Measurements from ENCODE around the gene CCNB1IP1.

The CCNB1IP1 gene

DNA sequence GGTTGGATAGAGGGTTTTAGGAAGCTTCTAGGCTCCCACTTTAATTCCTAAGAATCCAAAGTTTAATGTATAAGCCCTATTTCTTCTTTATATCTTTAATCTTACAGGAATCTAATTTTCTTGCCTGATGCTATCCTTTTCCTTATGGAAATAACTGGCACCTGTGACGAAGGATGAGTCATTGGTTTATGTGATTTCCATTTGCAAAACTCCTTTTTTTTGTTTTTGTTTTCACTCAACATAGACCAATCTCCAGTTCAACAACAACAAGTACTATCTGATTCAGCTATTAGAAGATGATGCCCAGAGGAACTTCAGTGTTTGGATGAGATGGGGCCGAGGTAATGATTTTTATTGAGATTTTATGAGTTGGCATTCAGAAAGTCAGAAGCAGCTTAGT, 17.2 kb upstream of the CCNB1IP1 start:
- Histone ChIP-seq H3K4me3 (ENCODE audit: low read length, poor library complexity, severe bottlenecking) (no peak overlapping the region), H4K20me1 (ENCODE audit: insufficient read depth, low read length, poor library complexity, severe bottlenecking) (no peaks in the 10 kb centered on the region), H3K27me3 (ENCODE audit: insufficient read depth, low read length, poor library complexity, severe bottlenecking) (no peaks in the 10 kb centered on the region), H3K9me2 (replicated peaks; ENCODE audit: low read depth, low read length) (no peaks in the 10 kb centered on the region), H3K4me1 (ENCODE audit: insufficient read depth, low read length, poor library complexity, severe bottlenecking) (peaks cover 4% of the 10 kb centered on the region), H3K36me3 (ENCODE audit: insufficient read depth, low read length) (peaks cover 60% of the 10 kb centered on the region), H3F3A (ENCODE audit: low read depth) (0 out of 2 replicates have a peak, but pooled peaks cover 2% of the 10 kb centered on the region), H3K9me3 (ENCODE audit: insufficient read depth, low read depth, low read length) (no peaks in the 10 kb centered on the region), H3K4me2 (ENCODE audit: low read depth, low read length, poor library complexity, severe bottlenecking) (no peak overlapping the region), H2AFZ (ENCODE audit: low read length) (no peak overlapping the region), H3K79me2 (ENCODE audit: insufficient read depth, low read length) (peaks cover 13% of the 10 kb centered on the region; the same call in 1 of the 2 replicates), H3K9ac (ENCODE audit: low read depth, low read length, poor library complexity, severe bottlenecking) (no peak overlapping the region)
- TF ChIP-seq EZH2phosphoT487 (IDR thresholded peaks at IDR 0.05; ENCODE audit: borderline replicate concordance) (no peak), CTCF (conservative IDR thresholded peaks at IDR 0.05; ENCODE audit: low read length) (no peak)

- H3K79me2 ChIP-seq (ENCODE audit: insufficient read depth, low read length) = peaks cover 32% of the 10 kb centered on the region
- no peak overlapping the region for H3K9ac ChIP-seq (ENCODE audit: low read depth, low read length, poor library complexity, severe bottlenecking)
- peaks cover 18% of the 10 kb centered on the region for H3K4me1 ChIP-seq (ENCODE audit: insufficient read depth, low read length, poor library complexity, severe bottlenecking)
- H4K20me1 ChIP-seq (ENCODE audit: insufficient read depth, low read length, poor library complexity, severe bottlenecking) = no peaks in the 10 kb centered on the region
- no peak overlapping the region for H2AFZ ChIP-seq (ENCODE audit: low read length)
- H3K36me3 ChIP-seq (ENCODE audit: insufficient read depth, low read length) = peaks cover 39% of the 10 kb centered on the region
- peaks cover 4% of the 10 kb centered on the region for H3F3A ChIP-seq (ENCODE audit: low read depth)
- H3K9me2 ChIP-seq (replicated peaks; ENCODE audit: low read depth, low read length) = no peaks in the 10 kb centered on the region
- H3K27me3 ChIP-seq (ENCODE audit: insufficient read depth, low read length, poor library complexity, severe bottlenecking) = no peaks in the 10 kb centered on the region
- no peaks in the 10 kb centered on the region for H3K9me3 ChIP-seq (ENCODE audit: insufficient read depth, low read depth, low read length)
- H3K4me2 ChIP-seq (ENCODE audit: low read depth, low read length, poor library complexity, severe bottlenecking) = no peak overlapping the region
- TF ChIP-seq CTCF (conservative IDR thresholded peaks at IDR 0.05; ENCODE audit: low read length) = no peak
- TF ChIP-seq EZH2phosphoT487 (IDR thresholded peaks at IDR 0.05; ENCODE audit: borderline replicate concordance) = no peak
- H3K4me3 ChIP-seq (ENCODE audit: low read length, poor library complexity, severe bottlenecking) = no peak overlapping the region
These were observed 14.7 kb upstream of the CCNB1IP1 start for GRCh38 chr14:20347747-20348146.

- Histone ChIP-seq H3K9ac (ENCODE audit: low read depth, low read length, poor library complexity, severe bottlenecking) (no peak overlapping the region), H3K4me3 (ENCODE audit: low read length, poor library complexity, severe bottlenecking) (no peak overlapping the region), H3K4me2 (ENCODE audit: low read depth, low read length, poor library complexity, severe bottlenecking) (no peak overlapping the region), H3K4me1 (ENCODE audit: insufficient read depth, low read length, poor library complexity, severe bottlenecking) (peaks cover 21% of the 10 kb centered on the region), H3K79me2 (ENCODE audit: insufficient read depth, low read length) (peaks cover 32% of the 10 kb centered on the region), H3K27me3 (ENCODE audit: insufficient read depth, low read length, poor library complexity, severe bottlenecking) (no peaks in the 10 kb centered on the region), H2AFZ (ENCODE audit: low read length) (no peak overlapping the region), H3F3A (ENCODE audit: low read depth) (peaks cover 9% of the 10 kb centered on the region), H4K20me1 (ENCODE audit: insufficient read depth, low read length, poor library complexity, severe bottlenecking) (no peaks in the 10 kb centered on the region), H3K9me3 (ENCODE audit: insufficient read depth, low read depth, low read length) (no peaks in the 10 kb centered on the region), H3K9me2 (replicated peaks; ENCODE audit: low read depth, low read length) (no peaks in the 10 kb centered on the region), H3K36me3 (ENCODE audit: insufficient read depth, low read length) (peaks cover 29% of the 10 kb centered on the region; the same call in 1 of the 2 replicates)
- TF ChIP-seq EZH2phosphoT487 (IDR thresholded peaks at IDR 0.05; ENCODE audit: borderline replicate concordance) = no peak
- TF ChIP-seq CTCF (conservative IDR thresholded peaks at IDR 0.05; ENCODE audit: low read length) = no peak
These were observed 13.6 kb upstream of the CCNB1IP1 start for GRCh38 chr14:20346713-20347112.

Measured in Loucy (cell line).